ENCODE results near the gene TBCC. TPM values are rescaled to one million over a fixed set of nuclear protein-coding genes. Genes with fewer than 3 reads are reported as not detected.
"Not testable (repeated sequence)": the region's sequence is repeated elsewhere in the genome, so short reads cannot be mapped to it uniquely, and the experiment has no call there.

Gene TBCC
- total RNA-seq, 6 donors from 2014 or later = 14.3 to 34.7 (median 24.2) TPM

GRCh38 chr6:42778122-42778521 lies 32.2 kb upstream of the TBCC start:
- no peak for TF ChIP-seq EP300 (IDR thresholded peaks at IDR 0.05)
- TF ChIP-seq POLR2AphosphoS5 (IDR thresholded peaks at IDR 0.05) = no peak
- no peak for TF ChIP-seq POLR2A (IDR thresholded peaks at IDR 0.05)
- no peak for TF ChIP-seq CTCF (IDR thresholded peaks at IDR 0.05)
- Histone ChIP-seq H3K27ac (peak overlapping the region in 2 of 4 donors; percentile 3 to 32), H3K4me3 (no peak overlapping the region), H3K36me3 (no peaks in the 10 kb centered on the region), H3K9me3 (no peaks in the 10 kb centered on the region), H3K27me3 (no peaks in the 10 kb centered on the region), H3K4me1 (peaks cover 15 to 41% (median 20%) of the 10 kb centered on the region in 4 donors)
- DNase-seq (no peak), ATAC-seq (ENCODE audit: low FRiP score in 2 of 2) (no peak)
- 93 to 94% methylated on average over 2 of the region's 2 CpGs for WGBS, 2 donors

- TF ChIP-seq EP300 (IDR thresholded peaks at IDR 0.05) (no peak), CTCF (IDR thresholded peaks at IDR 0.05) (no peak), POLR2A (IDR thresholded peaks at IDR 0.05) (no peak), POLR2AphosphoS5 (IDR thresholded peaks at IDR 0.05) (no peak)
- H3K4me1 ChIP-seq = peaks cover 15 to 41% (median 20%) of the 10 kb centered on the region in 4 donors
- no peak overlapping the region for H3K4me3 ChIP-seq
- H3K27me3 ChIP-seq = no peaks in the 10 kb centered on the region
- H3K27ac ChIP-seq = peak overlapping the region in 2 of 4 donors; percentile 9 to 32
- no peaks in the 10 kb centered on the region for H3K36me3 ChIP-seq
- ATAC-seq (ENCODE audit: low FRiP score in 2 of 2) (no peak), DNase-seq (no peak)
- H3K9me3 ChIP-seq = no peaks in the 10 kb centered on the region
- 75 to 77% methylated on average over 2 of the region's 2 CpGs for WGBS, 2 donors
These were observed 31.4 kb upstream of the TBCC start for GRCh38 chr6:42777126-42777822.

DNA sequence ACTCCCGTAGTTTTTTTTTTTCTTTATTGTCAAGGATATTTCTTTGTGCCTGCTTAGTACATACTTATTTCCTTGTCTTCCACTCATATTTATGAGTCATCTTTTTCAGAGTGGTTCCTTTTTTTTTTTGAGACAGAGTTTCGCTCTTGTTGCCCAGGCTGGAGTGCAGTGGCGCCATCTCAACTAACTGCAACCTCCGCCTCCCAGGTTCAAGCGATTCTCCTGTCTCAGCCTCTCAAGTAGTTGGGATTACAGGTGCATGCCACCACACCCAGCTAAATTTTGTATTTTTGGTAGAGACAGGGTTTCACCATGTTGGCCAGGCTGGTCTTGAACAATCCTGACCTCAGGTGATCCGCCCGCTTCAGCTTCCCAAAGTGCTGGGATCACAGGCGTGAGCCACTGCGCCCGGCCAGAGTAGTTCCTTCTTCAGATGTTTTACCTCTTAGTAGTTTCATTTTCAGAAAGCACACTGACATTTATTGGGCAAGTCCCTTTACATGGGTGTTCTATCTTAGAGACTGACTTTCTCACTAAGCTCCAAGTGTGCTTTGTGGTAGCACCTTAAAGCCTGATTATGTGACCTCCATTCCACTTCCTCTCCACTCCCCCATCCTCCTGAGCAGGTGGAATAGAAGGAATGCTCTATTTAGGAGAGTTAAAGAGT lies 29.1 kb upstream of the TBCC start:
- peak in 1 of 2 donors; percentile 64 for DNase-seq

DNA sequence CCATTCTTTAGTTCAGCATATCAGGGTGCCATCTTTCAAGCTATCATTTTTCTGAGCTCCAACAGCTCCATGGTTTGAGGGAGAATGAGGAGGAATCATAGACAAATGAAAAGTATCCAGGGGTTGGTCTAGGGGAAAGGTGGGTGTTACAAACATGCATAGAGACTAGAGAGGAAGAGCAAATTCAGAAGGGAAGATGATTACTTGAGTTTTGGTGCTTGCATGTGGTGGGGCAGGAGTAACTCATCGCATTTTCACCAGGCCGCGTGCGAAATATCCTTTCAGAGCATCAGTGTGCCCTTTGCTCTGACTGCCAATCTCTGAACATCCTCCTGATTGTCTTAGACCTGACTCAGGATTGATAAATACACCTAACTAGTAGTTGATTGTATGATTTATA lies 28.3 kb upstream of the TBCC start:
- Histone ChIP-seq H3K36me3 (no peaks in the 10 kb centered on the region), H3K27ac (peak overlapping the region; percentile 66 to 83 (median 76)), H3K27me3 (no peaks in the 10 kb centered on the region), H3K9me3 (no peaks in the 10 kb centered on the region), H3K4me1 (peaks cover 16 to 46% (median 28%) of the 10 kb centered on the region in 4 donors), H3K4me3 (no peak overlapping the region)
- 82 to 88% methylated on average over 4 of the region's 4 CpGs for WGBS, 2 donors
- ATAC-seq (ENCODE audit: low FRiP score in 2 of 2) = no peak
- TF ChIP-seq EP300 (IDR thresholded peaks at IDR 0.05) = no peak
- no peak for TF ChIP-seq POLR2A (IDR thresholded peaks at IDR 0.05)
- no peak for TF ChIP-seq POLR2AphosphoS5 (IDR thresholded peaks at IDR 0.05)
- TF ChIP-seq CTCF (IDR thresholded peaks at IDR 0.05) = no peak
- DNase-seq = no peak

More for the DNA sequence above, 29.1 kb upstream of the TBCC start:
- not testable (repeated sequence) for H3K27me3 ChIP-seq, H3K9me3 ChIP-seq, H3K36me3 ChIP-seq
- TF ChIP-seq POLR2A (IDR thresholded peaks at IDR 0.05) (peak in 1 of 4 donors; percentile 56), POLR2AphosphoS5 (IDR thresholded peaks at IDR 0.05) (peak in 1 of 2 donors; percentile 27)
- peaks cover 16 to 46% (median 28%) of the 10 kb centered on the region in 4 donors for H3K4me1 ChIP-seq
- 50 to 61% methylated on average over 10 of the region's 10 CpGs for WGBS, 2 donors
- peak; percentile 50 to 78 for ATAC-seq (ENCODE audit: low FRiP score in 2 of 2)
- H3K4me3 ChIP-seq = peak overlapping the region in 2 of 4 donors; percentile 17 to 20
- H3K27ac ChIP-seq = peak overlapping the region; percentile 66 to 83 (median 76)

DNA sequence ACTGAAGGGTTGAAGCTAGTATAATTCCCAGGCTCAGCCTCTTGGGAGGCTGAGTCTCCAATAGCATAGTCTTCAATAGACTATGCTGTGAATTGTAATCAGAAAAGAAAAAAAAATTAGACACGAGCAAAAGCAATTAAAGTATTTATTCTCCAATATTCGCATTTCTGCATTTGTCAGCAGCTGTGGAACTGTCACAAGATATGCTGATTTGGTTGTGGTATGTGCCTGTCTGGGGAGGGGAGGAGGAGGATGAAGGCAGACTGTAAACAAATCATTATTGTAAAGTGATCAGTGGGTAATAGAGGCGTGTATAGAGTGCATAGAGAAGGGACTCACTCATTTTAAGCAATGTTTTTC lies 25.8 kb upstream of the TBCC start:
- Histone ChIP-seq H3K4me1 (peaks cover 6 to 30% (median 25%) of the 10 kb centered on the region in 4 donors), H3K4me3 (peak overlapping the region in 2 of 4 donors; percentile 15 to 38), H3K36me3 (no peaks in the 10 kb centered on the region), H3K27ac (peak overlapping the region; percentile 20 to 80 (median 68)), H3K9me3 (no peaks in the 10 kb centered on the region), H3K27me3 (no peaks in the 10 kb centered on the region)
- 51 to 53% methylated on average over 3 of the region's 3 CpGs for WGBS, 2 donors
- ATAC-seq (ENCODE audit: low FRiP score in 2 of 2) (no peak), DNase-seq (no peak)
- TF ChIP-seq EP300 (IDR thresholded peaks at IDR 0.05) (no peak), CTCF (IDR thresholded peaks at IDR 0.05) (no peak), POLR2AphosphoS5 (IDR thresholded peaks at IDR 0.05) (no peak), POLR2A (IDR thresholded peaks at IDR 0.05) (no peak)
